Keratinocyte (primary cell): ENCODE data around the gene PLXNB1.

ENCODE experiments used
- CTCF ChIP-seq, 3 experiments: IDR thresholded peaks in 1 of 3; conservative IDR thresholded peaks in 1 of 3; optimal IDR thresholded peaks in 1 of 3; 2 replicates in 2 of 3; 3 replicates in 1 of 3; pipeline versions ENCODE3 to v1.5.1; 2011; ENCODE audit warnings: low read length in 3 of 3, mild to moderate bottlenecking in 3 of 3, moderate library complexity in 2 of 3, control low read depth in 1 of 3, inconsistent platforms in 1 of 3; ENCODE audit not compliant: insufficient read depth in 2 of 3; ENCODE audit errors: extremely low read depth in 1 of 3
- EZH2 ChIP-seq: IDR thresholded peaks from one replicate; pipeline ENCODE4 v1.6.1; 2012; ENCODE audit warnings: inconsistent platforms, mild to moderate bottlenecking, low read length, moderate library complexity

GRCh38 chr3:48361928-48362327, 68.0 kb downstream of the PLXNB1 start:
- TF ChIP-seq CTCF (optimal IDR thresholded peaks at IDR 0.05 in 1 of 3, IDR thresholded peaks at IDR 0.05 in 1 of 3, conservative IDR thresholded peaks at IDR 0.05 in 1 of 3; ENCODE audit: extremely low read depth in 1 of 3, insufficient read depth in 2 of 3, low read length in 3 of 3) (no peak), EZH2 (no peak)
